H1 (cell line): ENCODE data around the gene COL5A1. TPM values are rescaled to one million over a fixed set of nuclear protein-coding genes. Genes with fewer than 3 reads are reported as not detected.

Experiments used
- CTCF ChIA-PET: fragments of 300-600 bp; sonication (Branson Sonifier 250); formaldehyde crosslinking; loops from one replicate; lab custom pipeline; 2021; ENCODE audit not compliant: partially characterized antibody; lab: Charles Lee
- POLR2A ChIA-PET: fragments of 300-600 bp; sonication (Branson Sonifier 250); formaldehyde crosslinking; loops from one replicate; lab custom pipeline; 2021; ENCODE audit warnings: inconsistent platforms; ENCODE audit not compliant: partially characterized antibody; lab: Charles Lee
- DNase-seq, 2 experiments: peaks; one replicate each; pipeline versions ENCODE4 v3.0.0 to v3.0.0-alpha.2; 2010 to 2022; ENCODE audit warnings: low spot score in 2 of 2, low read depth in 1 of 2, mixed read lengths in 1 of 2
- FAIRE-seq: peaks from 2 replicates; lab custom pipeline; 2011; peaks lifted over from hg19 to GRCh38; lab: Jason Lieb, UNC
- H2AFZ ChIP-seq: 2 replicates; pipeline ENCODE4 v1.8.1; 2012; ENCODE audit warnings: low read length, inconsistent platforms
- H2AK5ac ChIP-seq: 2 replicates; pipeline ENCODE4 v1.6.1; 2013; ENCODE audit warnings: low read depth, low read length
- H2BK120ac ChIP-seq: replicated peaks from 2 replicates; pipeline ENCODE3; 2013; ENCODE audit warnings: low read depth, low read length, inconsistent platforms
- H2BK12ac ChIP-seq: 2 replicates; pipeline ENCODE4 v1.6.1; 2013; ENCODE audit warnings: low read depth, low read length
- H2BK15ac ChIP-seq: 2 replicates; pipeline ENCODE4 v1.6.1; 2013; ENCODE audit warnings: low read length
- H2BK20ac ChIP-seq: 2 replicates; pipeline ENCODE4 v1.6.1; 2013; ENCODE audit warnings: low read length
- H2BK5ac ChIP-seq: 2 replicates; pipeline ENCODE4 v1.6.1; 2013; ENCODE audit warnings: low read depth, low read length
- H3K14ac ChIP-seq: 2 replicates; pipeline ENCODE4 v1.6.1; 2013; ENCODE audit warnings: inconsistent platforms; ENCODE audit not compliant: insufficient read length
- H3K18ac ChIP-seq: 2 replicates; pipeline ENCODE4 v1.6.1; 2013; ENCODE audit warnings: low read length; ENCODE audit errors: extremely low read depth
- H3K23ac ChIP-seq: 2 replicates; pipeline ENCODE4 v1.6.1; 2013; ENCODE audit warnings: inconsistent platforms; ENCODE audit not compliant: insufficient read length
- H3K23me2 ChIP-seq: 2 replicates; pipeline ENCODE4 v1.6.1; 2013; ENCODE audit warnings: low read depth, low read length
- H3K27ac ChIP-seq: 2 replicates; pipeline ENCODE4 v1.6.1; 2011; ENCODE audit warnings: low read depth, low read length, inconsistent platforms
- H3K27me3 ChIP-seq, 4 experiments: replicated peaks in 1 of 4; 1 replicate in 1 of 4; 2 replicates in 3 of 4; pipeline versions ENCODE4 v1.6.1 to v1.8.1; 2011 to 2013; ENCODE audit warnings: low read length in 3 of 4, mild to moderate bottlenecking in 3 of 4, inconsistent platforms in 2 of 4, mixed read lengths in 2 of 4, moderate library complexity in 1 of 4; ENCODE audit not compliant: control insufficient read depth in 3 of 4, insufficient read depth in 3 of 4; ENCODE audit errors: extremely low read depth in 1 of 4
- H3K36me3 ChIP-seq, 4 experiments: 2 replicates each; pipeline versions ENCODE4 v1.6.1 to v1.8.1; 2011 to 2013; ENCODE audit warnings: mild to moderate bottlenecking in 4 of 4, low read length in 3 of 4, moderate library complexity in 2 of 4, control low read depth in 1 of 4, inconsistent platforms in 1 of 4; ENCODE audit not compliant: insufficient read depth in 4 of 4, control insufficient read depth in 2 of 4
- H3K4ac ChIP-seq: replicated peaks from 2 replicates; pipeline ENCODE3; 2013; ENCODE audit warnings: low read length, low read depth, mixed read lengths, inconsistent platforms; ENCODE audit not compliant: insufficient read length
- H3K4me1 ChIP-seq, 4 experiments: replicated peaks in 1 of 4; 1 replicate in 1 of 4; 2 replicates in 3 of 4; pipeline versions ENCODE4 v1.6.1 to v1.8.1; 2011 to 2013; ENCODE audit warnings: low read length in 3 of 4, inconsistent platforms in 2 of 4, mixed read lengths in 1 of 4; ENCODE audit not compliant: insufficient read depth in 4 of 4, control insufficient read depth in 3 of 4
- H3K4me2 ChIP-seq, 2 experiments: 2 replicates each; pipeline versions ENCODE4 v1.6.1 to v1.8.1; 2011 to 2013; ENCODE audit warnings: low read depth in 2 of 2, low read length in 2 of 2, control low read depth in 1 of 2, inconsistent platforms in 1 of 2, mild to moderate bottlenecking in 1 of 2; ENCODE audit not compliant: insufficient read depth in 1 of 2
- H3K4me3 ChIP-seq, 4 experiments: fragments of 200-600, 300-600 bp in 1 of 4; sonication (generic), shearing (Covaris generic), sonication (Bioruptor Twin) in 1 of 4; 2 replicates each; pipeline versions ENCODE4 v1.5.1 to v1.8.1; 2011 to 2016; ENCODE audit warnings: low read length in 4 of 4, low read depth in 3 of 4, control low read depth in 2 of 4, inconsistent platforms in 2 of 4, mild to moderate bottlenecking in 2 of 4, mixed read lengths in 1 of 4, moderate library complexity in 1 of 4; ENCODE audit not compliant: insufficient read depth in 2 of 4; ENCODE audit errors: extremely low read depth in 1 of 4
- H3K56ac ChIP-seq: replicated peaks from 2 replicates; pipeline ENCODE3; 2013; ENCODE audit warnings: low read depth, mild to moderate bottlenecking, mixed read lengths, low read length, inconsistent platforms; ENCODE audit not compliant: insufficient read length
- H3K79me1 ChIP-seq: 2 replicates; pipeline ENCODE4 v1.6.1; 2013; ENCODE audit warnings: low read depth, low read length, control low read depth
- H3K79me2 ChIP-seq, 2 experiments: 2 replicates each; pipeline versions ENCODE4 v1.6.1 to v1.8.1; 2012 to 2013; ENCODE audit warnings: low read length in 2 of 2, mild to moderate bottlenecking in 2 of 2, inconsistent platforms in 1 of 2; ENCODE audit not compliant: insufficient read depth in 2 of 2, control insufficient read depth in 1 of 2
- H3K9ac ChIP-seq, 4 experiments: replicated peaks in 1 of 4; 1 replicate in 1 of 4; 2 replicates in 3 of 4; pipeline versions ENCODE4 v1.6.1 to v1.8.1; 2011 to 2013; ENCODE audit warnings: low read depth in 3 of 4, low read length in 3 of 4, control low read depth in 2 of 4, mild to moderate bottlenecking in 2 of 4, moderate library complexity in 2 of 4, inconsistent platforms in 1 of 4; ENCODE audit errors: extremely low read depth in 1 of 4
- H3K9me3 ChIP-seq, 2 experiments: 2 replicates each; pipeline versions ENCODE4 v1.6.1 to v1.8.1; 2012 to 2013; ENCODE audit warnings: mild to moderate bottlenecking in 2 of 2, moderate library complexity in 2 of 2, control low read depth in 1 of 2, inconsistent platforms in 1 of 2, low read depth in 1 of 2, low read length in 1 of 2, mixed read lengths in 1 of 2; ENCODE audit not compliant: insufficient read depth in 2 of 2
- H4K20me1 ChIP-seq, 2 experiments: replicated peaks in 1 of 2; 2 replicates each; pipeline versions ENCODE3 to v1.8.1; 2011 to 2013; ENCODE audit warnings: inconsistent platforms in 2 of 2, low read length in 2 of 2, mild to moderate bottlenecking in 1 of 2; ENCODE audit not compliant: insufficient read depth in 2 of 2, control insufficient read depth in 1 of 2
- H4K5ac ChIP-seq: 2 replicates; pipeline ENCODE4 v1.6.1; 2013; ENCODE audit warnings: low read length, low read depth, mixed read lengths, inconsistent platforms; ENCODE audit not compliant: insufficient read length
- H4K8ac ChIP-seq: 2 replicates; pipeline ENCODE4 v1.8.0; 2013; ENCODE audit warnings: mild to moderate bottlenecking, moderate library complexity, low read length, inconsistent platforms; ENCODE audit not compliant: insufficient read depth; ENCODE audit errors: extremely low read depth
- H4K91ac ChIP-seq: replicated peaks from 2 replicates; pipeline ENCODE3; 2013; ENCODE audit warnings: low read length, mixed read lengths, inconsistent platforms; ENCODE audit not compliant: insufficient read length
- EGR1 ChIP-seq: IDR thresholded peaks from 2 replicates; pipeline ENCODE4 v1.6.1; 2011; ENCODE audit warnings: low read depth, low read length, borderline replicate concordance
- GABPA ChIP-seq: IDR thresholded peaks from 2 replicates; pipeline ENCODE4 v1.6.1; 2011; ENCODE audit warnings: mild to moderate bottlenecking, low read length, moderate library complexity, borderline replicate concordance; ENCODE audit not compliant: insufficient read depth
- GTF2F1 ChIP-seq: IDR thresholded peaks from 2 replicates; pipeline ENCODE4 v1.6.1; 2012; ENCODE audit warnings: low read depth, low read length, improper control_type of control experiment, borderline replicate concordance
- POU5F1 ChIP-seq: IDR thresholded peaks from 2 replicates; pipeline ENCODE4 v1.6.1; 2011; ENCODE audit warnings: low read depth, mild to moderate bottlenecking, low read length, moderate library complexity
- RAD21 ChIP-seq, 2 experiments: IDR thresholded peaks in 1 of 2; conservative IDR thresholded peaks in 1 of 2; 2 replicates each; pipeline ENCODE4 v1.6.1; 2011; ENCODE audit warnings: low read depth in 2 of 2, low read length in 2 of 2, improper control_type of control experiment in 1 of 2, inconsistent platforms in 1 of 2, mild to moderate bottlenecking in 1 of 2, moderate library complexity in 1 of 2
- RFX5 ChIP-seq: IDR thresholded peaks from 2 replicates; pipeline ENCODE4 v1.6.1; 2011; ENCODE audit warnings: low read depth, low read length, improper control_type of control experiment, borderline replicate concordance
- SIRT6 ChIP-seq: IDR thresholded peaks from one replicate; pipeline ENCODE4 v1.7.1; 2012; ENCODE audit warnings: low read length, inconsistent platforms
- TEAD4 ChIP-seq: IDR thresholded peaks from 2 replicates; pipeline ENCODE4 v1.6.1; 2012; ENCODE audit warnings: low read depth, low read length, inconsistent platforms, mixed read lengths
- WGBS, 2 experiments: shearing (Covaris generic) in 1 of 2; methylation state at CpG; one replicate each; pipeline versions ENCODE4 v1.1.6 to v1.1.7; 2013 to 2015; ENCODE audit warnings: low lambda C conversion rate in 2 of 2, mixed read lengths in 2 of 2, inconsistent platforms in 1 of 2, low coverage in 1 of 2, missing lambda C conversion rate in 1 of 2; ENCODE audit not compliant: insufficient replicate concordance in 2 of 2, insufficient coverage in 1 of 2, insufficient read length in 1 of 2; ENCODE audit errors: extremely low coverage in 1 of 2, missing lambda C conversion rate in 1 of 2; 5-methylcytosine and 5-hydroxymethylcytosine counted together
- polyA plus RNA-seq, 7 experiments: library from polyadenylated mRNA; depleted of rRNA in 3 of 7; stranded (reverse) in 5 of 7; unstranded in 2 of 7; fragments of >200 nt in 5 of 7; fragments of 200-250 nt in 2 of 7; gene quantifications; 1 replicate in 5 of 7; 2 replicates in 1 of 7; 4 replicates in 1 of 7; pipeline versions ENCODE4 v1.2.1 to v1.2.3, GENCODE V29; 2011 to 2013; ENCODE audit warnings: missing spikeins in 2 of 7, mixed read lengths in 2 of 7
- total RNA-seq: library from RNA; stranded (reverse); fragmentation: NEBNext Ultra II Directional; extraction: Animal tissue kit (Norgen Biotek cat#: 25700); gene quantifications from 2 replicates; pipeline ENCODE4 v1.2.1, GENCODE V29; 2021
- TF ChIP-seq, protein P1 (sequence below), 3 experiments: IDR thresholded peaks; 1 replicate in 2 of 3; 2 replicates in 1 of 3; pipeline versions ENCODE4 v1.5.1 to v1.6.1; 2011; ENCODE audit warnings: low read length in 3 of 3, mild to moderate bottlenecking in 3 of 3, inconsistent platforms in 2 of 3, low read depth in 1 of 3, moderate library complexity in 1 of 3; ENCODE audit not compliant: insufficient read depth in 1 of 3; ENCODE audit errors: control extremely low read depth in 1 of 3

The COL5A1 gene
- total and polyA plus RNA-seq, 2 of the 8 experiments (the other 6 are each of a cell fraction or from before 2014, with no cell fraction given), result 3.8 to 12.0 TPM

GRCh38 chr9:134656334-134657006 lies 14.9 kb downstream of the COL5A1 start:
- H4K20me1 ChIP-seq, result peaks cover 0 to 8% of the 10 kb centered on the region in 2 experiments
- peak; percentile 39 for FAIRE-seq
- TF ChIP-seq SIRT6 (no peak), TEAD4 (no peak), GABPA (no peak), EGR1 (no peak), RFX5 (no peak), RAD21 (IDR thresholded peaks at IDR 0.05 in 1 of 2, conservative IDR thresholded peaks at IDR 0.05 in 1 of 2; ENCODE audit: low read depth in 2 of 2, low read length in 2 of 2) (peak; percentile 28 to 49; a peak in 3 of 4 replicates), POU5F1 (0 out of 2 replicates have a peak, but pooled peaks have one; percentile 23), GTF2F1 (no peak)
- TF ChIP-seq, protein P1, sequence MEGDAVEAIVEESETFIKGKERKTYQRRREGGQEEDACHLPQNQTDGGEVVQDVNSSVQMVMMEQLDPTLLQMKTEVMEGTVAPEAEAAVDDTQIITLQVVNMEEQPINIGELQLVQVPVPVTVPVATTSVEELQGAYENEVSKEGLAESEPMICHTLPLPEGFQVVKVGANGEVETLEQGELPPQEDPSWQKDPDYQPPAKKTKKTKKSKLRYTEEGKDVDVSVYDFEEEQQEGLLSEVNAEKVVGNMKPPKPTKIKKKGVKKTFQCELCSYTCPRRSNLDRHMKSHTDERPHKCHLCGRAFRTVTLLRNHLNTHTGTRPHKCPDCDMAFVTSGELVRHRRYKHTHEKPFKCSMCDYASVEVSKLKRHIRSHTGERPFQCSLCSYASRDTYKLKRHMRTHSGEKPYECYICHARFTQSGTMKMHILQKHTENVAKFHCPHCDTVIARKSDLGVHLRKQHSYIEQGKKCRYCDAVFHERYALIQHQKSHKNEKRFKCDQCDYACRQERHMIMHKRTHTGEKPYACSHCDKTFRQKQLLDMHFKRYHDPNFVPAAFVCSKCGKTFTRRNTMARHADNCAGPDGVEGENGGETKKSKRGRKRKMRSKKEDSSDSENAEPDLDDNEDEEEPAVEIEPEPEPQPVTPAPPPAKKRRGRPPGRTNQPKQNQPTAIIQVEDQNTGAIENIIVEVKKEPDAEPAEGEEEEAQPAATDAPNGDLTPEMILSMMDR (IDR thresholded peaks at IDR 0.05; ENCODE audit: control extremely low read depth in 1 of 3, insufficient read depth in 1 of 3, low read depth in 1 of 3, low read length in 3 of 3), result peak; percentile 2 to 35 (median 15); a peak in 3 of 4 replicates

More at GRCh38 chr9:134656334-134657006, 14.9 kb downstream of the COL5A1 start:
- CTCF ChIA-PET, result interaction anchor here (0.8 to 2.5 kb wide), 8 partner anchors 10 to 209 kb away, joined by 3 to 7 read pairs (median 3); no protein-coding TSS in a partner anchor
- no peaks in the 10 kb centered on the region for H3K79me2 ChIP-seq
- no peak overlapping the region for H4K91ac ChIP-seq
- H3K4ac ChIP-seq, result no peak overlapping the region
- no peak overlapping the region for H3K27ac ChIP-seq
- peaks cover 0 to 10% (median 7%) of the 10 kb centered on the region in 4 experiments; a peak in 5 of 7 replicates for H3K4me1 ChIP-seq
- no peak overlapping the region for H2BK15ac ChIP-seq
- H4K5ac ChIP-seq, result no peak overlapping the region
- no peaks in the 10 kb centered on the region for H3K27me3 ChIP-seq
- H3K56ac ChIP-seq, result no peak overlapping the region
- H3K9ac ChIP-seq, result no peak overlapping the region
- 84% methylated on average over 12 of the region's 12 CpGs; no CpG with 5 or more reads in 1 of the 2 experiments for WGBS, 2 experiments
- no peak for DNase-seq
- no peak overlapping the region for H2BK120ac ChIP-seq
- H3K14ac ChIP-seq, result no peak overlapping the region
- H2BK12ac ChIP-seq, result no peak overlapping the region
- no peak overlapping the region for H3K4me2 ChIP-seq
- H2BK5ac ChIP-seq, result no peak overlapping the region
- H3K36me3 ChIP-seq, result no peaks in the 10 kb centered on the region
- H3K23ac ChIP-seq, result no peak overlapping the region
- peaks cover 12% of the 10 kb centered on the region; the same call in 1 of the 2 replicates for H3K23me2 ChIP-seq
- no peak overlapping the region for H2AFZ ChIP-seq
- no peak overlapping the region for H3K18ac ChIP-seq
- H2BK20ac ChIP-seq, result no peak overlapping the region
- POLR2A ChIA-PET, result interaction anchor here (1.1 kb wide), 1 partner anchor 10 kb away, joined by 3 read pairs; no protein-coding TSS in a partner anchor
- H3K79me1 ChIP-seq, result no peaks in the 10 kb centered on the region
- no peak overlapping the region for H2AK5ac ChIP-seq
- H3K9me3 ChIP-seq, result peaks cover 11 to 13% of the 10 kb centered on the region in 2 experiments
- H3K4me3 ChIP-seq, result no peak overlapping the region
- H4K8ac ChIP-seq, result no peak overlapping the region
